ENCODE results near the gene BID.

DNA sequence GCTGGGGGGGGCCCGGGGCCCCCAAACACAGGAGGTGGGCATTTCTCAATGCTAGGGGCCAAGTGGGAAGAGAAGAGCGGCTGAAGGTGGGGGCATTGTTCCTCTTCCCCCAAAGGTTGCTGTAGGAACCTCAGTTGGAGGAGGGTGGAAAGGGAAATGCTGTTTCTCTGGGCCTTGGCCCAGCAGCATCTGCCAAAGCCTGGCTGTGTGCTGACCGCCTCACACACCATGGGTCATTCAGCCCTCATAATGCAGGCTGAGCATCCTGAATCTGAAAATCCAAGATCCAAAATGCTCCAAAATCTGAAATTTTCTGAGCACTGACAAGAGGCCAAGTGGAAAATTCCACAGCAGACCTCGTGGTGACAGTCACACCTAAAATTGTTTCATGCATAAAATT lies 49.0 kb upstream of the BID start:
- TF ChIP-seq, protein P1, sequence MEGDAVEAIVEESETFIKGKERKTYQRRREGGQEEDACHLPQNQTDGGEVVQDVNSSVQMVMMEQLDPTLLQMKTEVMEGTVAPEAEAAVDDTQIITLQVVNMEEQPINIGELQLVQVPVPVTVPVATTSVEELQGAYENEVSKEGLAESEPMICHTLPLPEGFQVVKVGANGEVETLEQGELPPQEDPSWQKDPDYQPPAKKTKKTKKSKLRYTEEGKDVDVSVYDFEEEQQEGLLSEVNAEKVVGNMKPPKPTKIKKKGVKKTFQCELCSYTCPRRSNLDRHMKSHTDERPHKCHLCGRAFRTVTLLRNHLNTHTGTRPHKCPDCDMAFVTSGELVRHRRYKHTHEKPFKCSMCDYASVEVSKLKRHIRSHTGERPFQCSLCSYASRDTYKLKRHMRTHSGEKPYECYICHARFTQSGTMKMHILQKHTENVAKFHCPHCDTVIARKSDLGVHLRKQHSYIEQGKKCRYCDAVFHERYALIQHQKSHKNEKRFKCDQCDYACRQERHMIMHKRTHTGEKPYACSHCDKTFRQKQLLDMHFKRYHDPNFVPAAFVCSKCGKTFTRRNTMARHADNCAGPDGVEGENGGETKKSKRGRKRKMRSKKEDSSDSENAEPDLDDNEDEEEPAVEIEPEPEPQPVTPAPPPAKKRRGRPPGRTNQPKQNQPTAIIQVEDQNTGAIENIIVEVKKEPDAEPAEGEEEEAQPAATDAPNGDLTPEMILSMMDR (IDR thresholded peaks at IDR 0.05), result no peak
- no peak for TF ChIP-seq POLR2A (IDR thresholded peaks at IDR 0.05)

Measured in Peyer's patch (tissue), 4 donors.